Fibroblast of lung (primary cell): ENCODE measurements around the gene ARID5A.

ENCODE experiments used
- EZH2 ChIP-seq: IDR thresholded peaks from 2 replicates; pipeline ENCODE4 v1.5.1; 2012; ENCODE audit warnings: low read length, control low read depth, mild to moderate bottlenecking; ENCODE audit errors: missing control alignments
- TF ChIP-seq, protein P1 (sequence below), 2 donors: IDR thresholded peaks in 1 of 2; conservative IDR thresholded peaks in 1 of 2; 1 replicate in 1 of 2; 2 replicates in 1 of 2; pipeline ENCODE4 v1.5.1; 2011 to 2012; ENCODE audit warnings: low read length in 2 of 2, control low read depth in 1 of 2, inconsistent platforms in 1 of 2, low read depth in 1 of 2, mild to moderate bottlenecking in 1 of 2

DNA sequence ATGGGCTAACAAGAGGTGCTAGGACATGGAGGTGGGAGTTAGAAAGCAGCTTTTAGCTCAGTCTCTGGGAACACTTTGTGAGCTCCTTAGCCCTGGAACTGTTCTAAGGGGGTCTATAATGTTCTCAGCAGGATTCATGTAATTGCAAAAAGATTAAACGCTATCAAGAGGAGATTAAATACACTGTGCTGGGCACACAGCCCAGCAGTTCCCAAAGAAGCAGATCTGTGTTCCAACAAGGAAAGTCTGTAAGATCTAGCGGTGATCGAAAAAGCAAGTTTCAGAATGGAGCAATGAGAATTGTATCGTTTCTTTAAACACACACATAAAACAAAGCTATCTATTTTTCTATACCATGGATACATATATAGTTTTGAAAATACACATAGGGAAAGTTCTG lies 2.4 kb upstream of the ARID5A start:
- TF ChIP-seq, protein P1, sequence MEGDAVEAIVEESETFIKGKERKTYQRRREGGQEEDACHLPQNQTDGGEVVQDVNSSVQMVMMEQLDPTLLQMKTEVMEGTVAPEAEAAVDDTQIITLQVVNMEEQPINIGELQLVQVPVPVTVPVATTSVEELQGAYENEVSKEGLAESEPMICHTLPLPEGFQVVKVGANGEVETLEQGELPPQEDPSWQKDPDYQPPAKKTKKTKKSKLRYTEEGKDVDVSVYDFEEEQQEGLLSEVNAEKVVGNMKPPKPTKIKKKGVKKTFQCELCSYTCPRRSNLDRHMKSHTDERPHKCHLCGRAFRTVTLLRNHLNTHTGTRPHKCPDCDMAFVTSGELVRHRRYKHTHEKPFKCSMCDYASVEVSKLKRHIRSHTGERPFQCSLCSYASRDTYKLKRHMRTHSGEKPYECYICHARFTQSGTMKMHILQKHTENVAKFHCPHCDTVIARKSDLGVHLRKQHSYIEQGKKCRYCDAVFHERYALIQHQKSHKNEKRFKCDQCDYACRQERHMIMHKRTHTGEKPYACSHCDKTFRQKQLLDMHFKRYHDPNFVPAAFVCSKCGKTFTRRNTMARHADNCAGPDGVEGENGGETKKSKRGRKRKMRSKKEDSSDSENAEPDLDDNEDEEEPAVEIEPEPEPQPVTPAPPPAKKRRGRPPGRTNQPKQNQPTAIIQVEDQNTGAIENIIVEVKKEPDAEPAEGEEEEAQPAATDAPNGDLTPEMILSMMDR (conservative IDR thresholded peaks at IDR 0.05 in 1 of 2, IDR thresholded peaks at IDR 0.05 in 1 of 2; ENCODE audit: low read depth in 1 of 2, low read length in 2 of 2), result no peak
- TF ChIP-seq EZH2, result no peak
